Body of pancreas (tissue), 4 donors: ENCODE results near the gene LHX3. TPM values are rescaled to one million over a fixed set of nuclear protein-coding genes. Genes with fewer than 3 reads are reported as not detected.

Experiments
- ATAC-seq: fragments of 150-250 bp; one replicate; pipeline ENCODE4 v1.9.1; 2016
- DNase-seq, 4 donors: peaks; one replicate each; pipeline ENCODE4 v3.0.0-alpha.2; 2019
- H3K27ac ChIP-seq, 4 donors: fragments of 200-600 bp; sonication (generic); 1 replicate in 3 of 4; 2 replicates in 1 of 4; pipeline versions ENCODE4 v1.5.1 to v1.6.1; 2016 to 2019; ENCODE audit warnings: mild to moderate bottlenecking in 1 of 4, mixed read lengths in 1 of 4, moderate library complexity in 1 of 4
- H3K27me3 ChIP-seq, 2 donors: fragments of 200-600 bp; sonication (generic); one replicate each; pipeline ENCODE4 v1.6.0; 2016; ENCODE audit warnings: mild to moderate bottlenecking in 1 of 2
- H3K36me3 ChIP-seq, 2 donors: fragments of 200-600 bp; sonication (generic); replicated peaks in 1 of 2; 2 replicates each; pipeline ENCODE4 v1.5.1; 2016; ENCODE audit warnings: low read depth in 2 of 2; ENCODE audit not compliant: insufficient read depth in 1 of 2
- H3K4me1 ChIP-seq: fragments of 200-600 bp; sonication (generic); one replicate; pipeline ENCODE4 v1.6.0; 2016
- H3K4me3 ChIP-seq, 2 donors: fragments of 200-600 bp; sonication (generic); 1 replicate in 1 of 2; 2 replicates in 1 of 2; pipeline ENCODE4 v1.5.1; 2016 to 2019
- H3K9me3 ChIP-seq, 3 donors: fragments of 200-600 bp; sonication (generic); 1 replicate in 2 of 3; 2 replicates in 1 of 3; pipeline ENCODE4 v1.5.1; 2016
- CTCF ChIP-seq, 7 experiments: fragments of 450-650 bp in 4 of 7; fragments of 200-600 bp in 3 of 7; sonication (generic) in 3 of 7; IDR thresholded peaks; one replicate each; pipeline ENCODE4 v1.5.1; 2016 to 2019; ENCODE audit warnings: antibody characterized with exemption in 7 of 7
- POLR2A ChIP-seq, 3 donors: fragments of 450-650 bp; IDR thresholded peaks; one replicate each; pipeline ENCODE4 v1.6.1; 2016; ENCODE audit warnings: antibody characterized with exemption in 3 of 3, mild to moderate bottlenecking in 2 of 3
- WGBS, 2 donors: methylation state at CpG; one replicate each; pipeline ENCODE4 v1.1.5; 2017; 5-methylcytosine and 5-hydroxymethylcytosine counted together
- intact Hi-C: fragments of 100-400 bp; cut with DNase I; formaldehyde crosslinking; loops from one replicate; pipeline ENCODE4 v1.15.1; 2023
- total RNA-seq, 2 donors: library from RNA; depleted of rRNA; stranded (reverse); fragments of >200 nt; gene quantifications; one replicate each; pipeline ENCODE4 v1.1.0, GENCODE V29; 2016

The LHX3 gene
- total RNA-seq, 2 donors from 2014 or later: not detected

GRCh38 chr9:136245219-136246150, 40.6 kb upstream of the LHX3 start, which contains the start of gene QSOX2:
TSS of gene QSOX2 (minus strand) at chr9:136245812. CDS start at chr9:136245803, 9 bp downstream.
- intact Hi-C loops: no loop called here
- TF ChIP-seq CTCF (IDR thresholded peaks at IDR 0.05) (no peak), POLR2A (IDR thresholded peaks at IDR 0.05) (peak in 2 of 3 donors; percentile 2 to 33)
- H3K9me3 ChIP-seq: no peaks in the 10 kb centered on the region
- ATAC-seq: peak; percentile 66
- no peaks in the 10 kb centered on the region for H3K27me3 ChIP-seq
- peaks cover 87% of the 10 kb centered on the region for H3K4me1 ChIP-seq
- no peaks in the 10 kb centered on the region for H3K36me3 ChIP-seq
- H3K4me3 ChIP-seq: peak within 1 kb of the TSS; percentile 23 to 40
- WGBS, 2 donors: 0% methylated on average over 15 to 84 of the region's 112 CpGs
- peak; percentile 83 to 88 (median 86) for DNase-seq
- peak within 1 kb of the TSS; percentile 45 to 77 (median 52) for H3K27ac ChIP-seq

GRCh38 chr9:136244969-136245218, 40.0 kb upstream of the LHX3 start:
- Histone ChIP-seq H3K9me3 (no peaks in the 10 kb centered on the region), H3K36me3 (no peaks in the 10 kb centered on the region), H3K27me3 (no peaks in the 10 kb centered on the region), H3K27ac (peak overlapping the region in 2 of 4 donors; percentile 34 to 52), H3K4me3 (peak overlapping the region; percentile 23 to 40), H3K4me1 (peaks cover 87% of the 10 kb centered on the region)
- WGBS, 2 donors: 0 to 1% methylated on average over 6 of the region's 6 CpGs
- intact Hi-C loops: no loop called here
- ATAC-seq (no peak), DNase-seq (no peak)
- TF ChIP-seq POLR2A (IDR thresholded peaks at IDR 0.05) (no peak), CTCF (IDR thresholded peaks at IDR 0.05) (no peak)

GRCh38 chr9:136244122-136244968, 39.4 kb upstream of the LHX3 start:
- TF ChIP-seq CTCF (IDR thresholded peaks at IDR 0.05): no peak
- TF ChIP-seq POLR2A (IDR thresholded peaks at IDR 0.05): no peak
- 17 to 18% methylated on average over 11 of the region's 11 CpGs for WGBS, 2 donors
- Histone ChIP-seq H3K36me3 (no peaks in the 10 kb centered on the region), H3K27me3 (no peaks in the 10 kb centered on the region), H3K27ac (no peak overlapping the region), H3K9me3 (no peaks in the 10 kb centered on the region), H3K4me1 (peaks cover 87% of the 10 kb centered on the region), H3K4me3 (peak overlapping the region; percentile 23 to 40)
- no peak for DNase-seq
- ATAC-seq: no peak
- intact Hi-C loops: no loop called here

GRCh38 chr9:136243631-136244030, 38.7 kb upstream of the LHX3 start:
- 46 to 75% methylated on average over 4 of the region's 4 CpGs for WGBS, 2 donors
- H3K4me1 ChIP-seq: peaks cover 87% of the 10 kb centered on the region
- ATAC-seq (no peak), DNase-seq (no peak)
- H3K27me3 ChIP-seq: no peaks in the 10 kb centered on the region
- no peak overlapping the region for H3K4me3 ChIP-seq
- no peaks in the 10 kb centered on the region for H3K9me3 ChIP-seq
- intact Hi-C loops: no loop called here
- H3K36me3 ChIP-seq: no peaks in the 10 kb centered on the region
- no peak overlapping the region for H3K27ac ChIP-seq
- TF ChIP-seq CTCF (IDR thresholded peaks at IDR 0.05): no peak
- TF ChIP-seq POLR2A (IDR thresholded peaks at IDR 0.05): no peak
